K562 (cell line): ENCODE data around the gene ANKRD13D. TPM values are rescaled to one million over a fixed set of nuclear protein-coding genes. Genes with fewer than 3 reads are reported as not detected.

Experiments
- BDP1 ChIP-seq: IDR thresholded peaks from 3 replicates; pipeline ENCODE4 v1.6.1; 2011; ENCODE audit not compliant: insufficient read length, insufficient read depth
- BRCA1 ChIP-seq, 2 experiments: fragments of 450-650 bp in 1 of 2; sonication (generic) in 1 of 2; formaldehyde crosslinking in 1 of 2; IDR thresholded peaks; 2 replicates each; pipeline versions ENCODE4 v1.5.0 to v1.6.1; 2017 to 2020; ENCODE audit warnings: mild to moderate bottlenecking in 1 of 2, missing genetic modification reagents in 1 of 2
- EP300 ChIP-seq: IDR thresholded peaks from 2 replicates; pipeline ENCODE4 v1.6.1; 2012; ENCODE audit warnings: low read length, improper control_type of control experiment
- FOS ChIP-seq: IDR thresholded peaks from 3 replicates; pipeline ENCODE4 v1.6.1; 2011; ENCODE audit not compliant: insufficient read length; ENCODE audit errors: extremely low read depth
- FOXA3 ChIP-seq, 2 experiments: fragments of 450-650 bp in 1 of 2; sonication (generic) in 1 of 2; formaldehyde crosslinking; IDR thresholded peaks in 1 of 2; conservative IDR thresholded peaks in 1 of 2; 2 replicates each; pipeline versions ENCODE4 v1.4.0 to v1.8.0; 2020 to 2022; ENCODE audit warnings: mild to moderate bottlenecking in 2 of 2, missing genetic modification reagents in 1 of 2
- MAFK ChIP-seq: IDR thresholded peaks from 2 replicates; pipeline ENCODE4 v1.6.1; 2011; ENCODE audit warnings: low read length, improper control_type of control experiment
- MCM7 ChIP-seq, 2 experiments: fragments of 450-650 bp; IDR thresholded peaks; 2 replicates each; pipeline ENCODE4 v1.6.1; 2016 to 2018
- MTA3 ChIP-seq: fragments of 450-650 bp; formaldehyde crosslinking; IDR thresholded peaks from 2 replicates; pipeline ENCODE4 v1.6.1; 2017; ENCODE audit warnings: mild to moderate bottlenecking, borderline replicate concordance
- RFX5 ChIP-seq: IDR thresholded peaks from 2 replicates; pipeline ENCODE4 v1.6.1; 2011; ENCODE audit warnings: low read depth, mild to moderate bottlenecking, improper control_type of control experiment, low read length
- TAF15 ChIP-seq: fragments of 200-400 bp; formaldehyde crosslinking; IDR thresholded peaks from 2 replicates; pipeline ENCODE4 v1.6.1; 2017; ENCODE audit warnings: mild to moderate bottlenecking, low read depth, low read length, moderate library complexity
- U2AF2 ChIP-seq: fragments of 200-400 bp; formaldehyde crosslinking; optimal IDR thresholded peaks from 2 replicates; pipeline ENCODE3; 2017; ENCODE audit warnings: low read depth, mild to moderate bottlenecking, low read length
- XRCC3 ChIP-seq: fragments of 450-650 bp; IDR thresholded peaks from 2 replicates; pipeline ENCODE4 v1.6.1; 2017; ENCODE audit warnings: mild to moderate bottlenecking, moderate library complexity
- ZBED1 ChIP-seq: IDR thresholded peaks from 2 replicates; pipeline ENCODE4 v1.6.1; 2014
- ZNF175 ChIP-seq: fragments of 200-800 bp; sonication (Bioruptor generic); IDR thresholded peaks from 2 replicates; pipeline ENCODE4 v1.6.1; 2016; ENCODE audit warnings: low read depth, mild to moderate bottlenecking, missing genetic modification characterization, missing compliant biosample characterization
- ZNF253 ChIP-seq: fragments of 250-450 bp; sonication (Bioruptor Pico); conservative IDR thresholded peaks from 2 replicates; pipeline ENCODE4 v1.6.1; 2021; ENCODE audit warnings: mild to moderate bottlenecking
- ZNF324 ChIP-seq: fragments of 250-450 bp; sonication (Bioruptor Pico); IDR thresholded peaks from 2 replicates; pipeline ENCODE4 v1.4.0; 2020; ENCODE audit warnings: mild to moderate bottlenecking
- ZNF644 ChIP-seq: fragments of 200-800 bp; sonication (Bioruptor generic); IDR thresholded peaks from 2 replicates; pipeline ENCODE4 v1.6.1; 2016; ENCODE audit warnings: low read depth, missing genetic modification characterization, missing compliant biosample characterization
- ZNF696 ChIP-seq: fragments of 250-450 bp; sonication (Bioruptor Pico); conservative IDR thresholded peaks from 2 replicates; pipeline ENCODE4 v1.4.0; 2020; ENCODE audit warnings: mild to moderate bottlenecking, moderate library complexity
- polyA plus RNA-seq, 8 experiments: library from polyadenylated mRNA; depleted of rRNA in 4 of 8; stranded (reverse) in 5 of 8; unstranded in 3 of 8; fragments of >200 nt; fragmentation: Nextera tagmentation in 2 of 8; fragmentation: Illumina TruSeq in 1 of 8; extraction: Ambion mirVana in 2 of 8; extraction: Trizol in 1 of 8; gene quantifications; 2 replicates each; pipeline versions ENCODE4 v1.2.1 to v1.2.3, GENCODE V29; 2011 to 2014; ENCODE audit warnings: inconsistent platforms in 1 of 8, missing spikeins in 1 of 8
- total RNA-seq, 7 experiments: library from RNA; depleted of rRNA in 6 of 7; stranded (reverse); fragments of >200 nt in 6 of 7; fragmentation: Illumina TruSeq in 2 of 7; extraction: Trizol in 2 of 7; gene quantifications; 2 replicates each; pipeline versions ENCODE4 v1.2.1 to v1.2.3, GENCODE V29; 2011 to 2021; ENCODE audit warnings: low replicate concordance in 1 of 7
- TF ChIP-seq, protein P1 (sequence below): fragments of 450-650 bp; IDR thresholded peaks from 2 replicates; pipeline ENCODE4 v1.7.1; 2018; ENCODE audit warnings: mild to moderate bottlenecking, low read depth; ENCODE audit not compliant: partially characterized antibody
- TF ChIP-seq, protein P2 (sequence below): IDR thresholded peaks from 2 replicates; pipeline ENCODE4 v1.6.1; 2016; ENCODE audit warnings: missing genetic modification characterization, missing compliant biosample characterization
- TF ChIP-seq, protein P3 (sequence below): fragments of 450-650 bp; formaldehyde crosslinking; IDR thresholded peaks from 2 replicates; pipeline ENCODE4 v1.4.0; 2022; ENCODE audit warnings: mild to moderate bottlenecking, moderate library complexity
- TF ChIP-seq, protein P4 (sequence below): fragments of 450-650 bp; formaldehyde crosslinking; IDR thresholded peaks from 2 replicates; pipeline ENCODE4 v1.4.0; 2020; ENCODE audit warnings: mild to moderate bottlenecking
- TF ChIP-seq, protein P5 (sequence below): sonication (generic); IDR thresholded peaks from 2 replicates; pipeline ENCODE4 v1.6.1; 2016

The ANKRD13D gene
- total and polyA plus RNA-seq, 9 of the 15 experiments (the other 6 are each of a cell fraction or from before 2014, with no cell fraction given), result 0.94 to 40.9 (median 22.4) TPM

DNA sequence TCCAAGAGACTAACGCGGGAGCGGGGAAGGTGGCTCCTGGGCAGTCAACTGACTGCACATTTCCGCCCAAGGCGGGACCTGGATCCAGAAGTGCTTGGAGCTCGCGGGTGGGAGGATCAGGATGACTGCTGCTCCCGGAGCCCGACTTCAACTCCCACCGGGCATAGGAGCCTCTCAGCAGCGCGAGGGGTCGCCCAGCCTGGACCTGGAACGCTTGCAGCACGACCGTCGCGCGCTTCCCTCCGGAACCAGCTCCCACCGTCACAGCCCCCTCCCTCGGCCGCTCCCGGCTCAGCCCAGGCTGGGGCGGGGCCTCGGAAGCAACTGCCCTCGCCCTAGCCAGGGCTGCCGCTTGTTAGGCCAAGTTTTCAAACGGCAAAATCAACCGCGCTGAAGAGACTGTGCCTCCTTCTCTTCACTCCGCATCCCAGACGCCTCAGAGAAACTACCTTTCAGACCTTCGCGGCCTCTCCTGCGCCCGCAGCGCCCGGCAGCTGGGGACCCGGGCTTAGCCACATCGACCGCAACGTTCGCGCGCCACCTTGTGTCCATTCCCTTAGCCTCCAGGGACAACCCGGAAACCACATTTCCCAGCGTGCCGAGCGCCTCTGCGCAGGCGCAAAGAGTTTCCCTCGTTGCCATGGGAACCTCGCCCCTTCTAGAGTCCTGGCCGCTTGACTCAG is 28.2 kb downstream of the ANKRD13D start (continued):
- TF ChIP-seq, protein P1, sequence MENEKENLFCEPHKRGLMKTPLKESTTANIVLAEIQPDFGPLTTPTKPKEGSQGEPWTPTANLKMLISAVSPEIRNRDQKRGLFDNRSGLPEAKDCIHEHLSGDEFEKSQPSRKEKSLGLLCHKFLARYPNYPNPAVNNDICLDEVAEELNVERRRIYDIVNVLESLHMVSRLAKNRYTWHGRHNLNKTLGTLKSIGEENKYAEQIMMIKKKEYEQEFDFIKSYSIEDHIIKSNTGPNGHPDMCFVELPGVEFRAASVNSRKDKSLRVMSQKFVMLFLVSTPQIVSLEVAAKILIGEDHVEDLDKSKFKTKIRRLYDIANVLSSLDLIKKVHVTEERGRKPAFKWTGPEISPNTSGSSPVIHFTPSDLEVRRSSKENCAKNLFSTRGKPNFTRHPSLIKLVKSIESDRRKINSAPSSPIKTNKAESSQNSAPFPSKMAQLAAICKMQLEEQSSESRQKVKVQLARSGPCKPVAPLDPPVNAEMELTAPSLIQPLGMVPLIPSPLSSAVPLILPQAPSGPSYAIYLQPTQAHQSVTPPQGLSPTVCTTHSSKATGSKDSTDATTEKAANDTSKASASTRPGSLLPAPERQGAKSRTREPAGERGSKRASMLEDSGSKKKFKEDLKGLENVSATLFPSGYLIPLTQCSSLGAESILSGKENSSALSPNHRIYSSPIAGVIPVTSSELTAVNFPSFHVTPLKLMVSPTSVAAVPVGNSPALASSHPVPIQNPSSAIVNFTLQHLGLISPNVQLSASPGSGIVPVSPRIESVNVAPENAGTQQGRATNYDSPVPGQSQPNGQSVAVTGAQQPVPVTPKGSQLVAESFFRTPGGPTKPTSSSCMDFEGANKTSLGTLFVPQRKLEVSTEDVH, result no peak
- TF ChIP-seq, protein P2, sequence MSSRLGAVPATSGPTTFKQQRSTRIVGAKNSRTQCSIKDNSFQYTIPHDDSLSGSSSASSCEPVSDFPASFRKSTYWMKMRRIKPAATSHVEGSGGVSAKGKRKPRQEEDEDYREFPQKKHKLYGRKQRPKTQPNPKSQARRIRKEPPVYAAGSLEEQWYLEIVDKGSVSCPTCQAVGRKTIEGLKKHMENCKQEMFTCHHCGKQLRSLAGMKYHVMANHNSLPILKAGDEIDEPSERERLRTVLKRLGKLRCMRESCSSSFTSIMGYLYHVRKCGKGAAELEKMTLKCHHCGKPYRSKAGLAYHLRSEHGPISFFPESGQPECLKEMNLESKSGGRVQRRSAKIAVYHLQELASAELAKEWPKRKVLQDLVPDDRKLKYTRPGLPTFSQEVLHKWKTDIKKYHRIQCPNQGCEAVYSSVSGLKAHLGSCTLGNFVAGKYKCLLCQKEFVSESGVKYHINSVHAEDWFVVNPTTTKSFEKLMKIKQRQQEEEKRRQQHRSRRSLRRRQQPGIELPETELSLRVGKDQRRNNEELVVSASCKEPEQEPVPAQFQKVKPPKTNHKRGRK (tag), result no peak
- TF ChIP-seq ZNF253 (CRISPR knock-in tag) (no peak), U2AF2 (no peak), XRCC3 (no peak), ZNF644 (tag) (no peak; the same call in 1 of the 2 replicates), ZNF696 (CRISPR knock-in tag) (no peak), EP300 (no peak; the same call in 1 of the 2 replicates), TAF15 (no peak), MAFK (no peak), FOXA3 (CRISPR knock-in tag; conservative IDR thresholded peaks at IDR 0.05 in 1 of 2, IDR thresholded peaks at IDR 0.05 in 1 of 2) (no peak), ZNF324 (CRISPR knock-in tag) (no peak), ZBED1 (no peak), RFX5 (no peak), FOS (no peak), MCM7 (IDR thresholded peaks at IDR 0.05) (no peak), ZNF175 (peak; percentile 77), BDP1 (no peak), BRCA1 (IDR thresholded peaks at IDR 0.05) (no peak), BRCA1 (CRISPR knock-in tag; IDR thresholded peaks at IDR 0.05) (no peak), MTA3 (peak; percentile 64)
- TF ChIP-seq, protein P3, sequence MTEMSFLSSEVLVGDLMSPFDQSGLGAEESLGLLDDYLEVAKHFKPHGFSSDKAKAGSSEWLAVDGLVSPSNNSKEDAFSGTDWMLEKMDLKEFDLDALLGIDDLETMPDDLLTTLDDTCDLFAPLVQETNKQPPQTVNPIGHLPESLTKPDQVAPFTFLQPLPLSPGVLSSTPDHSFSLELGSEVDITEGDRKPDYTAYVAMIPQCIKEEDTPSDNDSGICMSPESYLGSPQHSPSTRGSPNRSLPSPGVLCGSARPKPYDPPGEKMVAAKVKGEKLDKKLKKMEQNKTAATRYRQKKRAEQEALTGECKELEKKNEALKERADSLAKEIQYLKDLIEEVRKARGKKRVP (CRISPR knock-in tag), result 0 out of 2 replicates have a peak, but pooled peaks have one; percentile 4
- TF ChIP-seq, protein P4, sequence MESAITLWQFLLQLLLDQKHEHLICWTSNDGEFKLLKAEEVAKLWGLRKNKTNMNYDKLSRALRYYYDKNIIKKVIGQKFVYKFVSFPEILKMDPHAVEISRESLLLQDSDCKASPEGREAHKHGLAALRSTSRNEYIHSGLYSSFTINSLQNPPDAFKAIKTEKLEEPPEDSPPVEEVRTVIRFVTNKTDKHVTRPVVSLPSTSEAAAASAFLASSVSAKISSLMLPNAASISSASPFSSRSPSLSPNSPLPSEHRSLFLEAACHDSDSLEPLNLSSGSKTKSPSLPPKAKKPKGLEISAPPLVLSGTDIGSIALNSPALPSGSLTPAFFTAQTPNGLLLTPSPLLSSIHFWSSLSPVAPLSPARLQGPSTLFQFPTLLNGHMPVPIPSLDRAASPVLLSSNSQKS (CRISPR knock-in tag), result no peak
- TF ChIP-seq, protein P5, sequence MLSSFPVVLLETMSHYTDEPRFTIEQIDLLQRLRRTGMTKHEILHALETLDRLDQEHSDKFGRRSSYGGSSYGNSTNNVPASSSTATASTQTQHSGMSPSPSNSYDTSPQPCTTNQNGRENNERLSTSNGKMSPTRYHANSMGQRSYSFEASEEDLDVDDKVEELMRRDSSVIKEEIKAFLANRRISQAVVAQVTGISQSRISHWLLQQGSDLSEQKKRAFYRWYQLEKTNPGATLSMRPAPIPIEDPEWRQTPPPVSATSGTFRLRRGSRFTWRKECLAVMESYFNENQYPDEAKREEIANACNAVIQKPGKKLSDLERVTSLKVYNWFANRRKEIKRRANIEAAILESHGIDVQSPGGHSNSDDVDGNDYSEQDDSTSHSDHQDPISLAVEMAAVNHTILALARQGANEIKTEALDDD, result no peak
